Activated CD8-positive, alpha-beta T cell treated with anti-CD3 and anti-CD28 coated beads for 36 hours (primary cell): Measurements from ENCODE around the gene GATM. TPM values are rescaled to one million over a fixed set of nuclear protein-coding genes. Genes with fewer than 3 reads are reported as not detected.

Experiments used
- ATAC-seq: fragments of 200-7000 bp; cut with Tn5 transposase; one replicate; pipeline ENCODE4 v1.10.0; 2021; ENCODE audit warnings: mild to moderate bottlenecking, moderate library complexity
- CTCF ChIA-PET: fragments of 350-600 bp; sonication (Branson Sonifier 250); formaldehyde crosslinking; loops from one replicate; lab custom pipeline; 2021; ENCODE audit warnings: antibody characterized with exemption; lab: Charles Lee
- POLR2A ChIA-PET: fragments of 350-600 bp; sonication (Branson Sonifier 250); formaldehyde crosslinking; loops from one replicate; lab custom pipeline; 2021; ENCODE audit warnings: antibody characterized with exemption; lab: Charles Lee
- DNase-seq: peaks from one replicate; pipeline ENCODE4 v3.0.0-alpha.2; 2020
- H3K27ac Mint-ChIP-seq: one replicate; pipeline ENCODE4 v1.8.0; 2021; ENCODE audit warnings: mild to moderate bottlenecking, mixed read lengths
- H3K27me3 Mint-ChIP-seq: one replicate; pipeline ENCODE4 v1.8.0; 2021; ENCODE audit warnings: mixed read lengths
- H3K36me3 Mint-ChIP-seq: one replicate; pipeline ENCODE4 v1.8.0; 2021; ENCODE audit warnings: low read depth, mixed read lengths
- H3K4me1 Mint-ChIP-seq: one replicate; pipeline ENCODE4 v1.8.0; 2021; ENCODE audit warnings: low read depth, mixed read lengths
- H3K4me3 Mint-ChIP-seq: one replicate; pipeline ENCODE4 v1.8.0; 2021; ENCODE audit warnings: mild to moderate bottlenecking, moderate library complexity, mixed read lengths
- H3K9me3 Mint-ChIP-seq: one replicate; pipeline ENCODE4 v1.8.0; 2021; ENCODE audit warnings: mixed read lengths
- CTCF ChIP-seq: fragments of 200-600 bp; IDR thresholded peaks from one replicate; pipeline ENCODE4 v1.8.0; 2022; ENCODE audit warnings: antibody characterized with exemption, mild to moderate bottlenecking
- intact Hi-C: fragments of 100-400 bp; cut with micrococcal nuclease; formaldehyde crosslinking; loops from one replicate; pipeline ENCODE4 v1.10.0; 2022
- total RNA-seq, 2 experiments: library from RNA; stranded (reverse); gene quantifications; one replicate each; pipeline ENCODE4 v1.2.3, GENCODE V29; 2021

Gene GATM
- total RNA-seq, 2 experiments from 2014 or later: 5.6 to 6.5 TPM

- ATAC-seq (no peak), DNase-seq (no peak)
- no peak overlapping the region for H3K27ac Mint-ChIP-seq
- peaks cover 9% of the 10 kb centered on the region for H3K27me3 Mint-ChIP-seq
- TF ChIP-seq CTCF: no peak
- intact Hi-C loops: no loop called here
- POLR2A ChIA-PET: interaction anchor here (2.5 kb wide), 1 partner anchor 10 kb away, joined by 12 read pairs; a partner anchor contains a TSS
- no peaks in the 10 kb centered on the region for H3K36me3 Mint-ChIP-seq
- CTCF ChIA-PET: interaction anchor here (1.2 to 2.1 kb wide), 6 partner anchors 9 to 275 kb away, joined by 3 to 10 read pairs (median 3); no protein-coding TSS in a partner anchor
- H3K9me3 Mint-ChIP-seq: no peaks in the 10 kb centered on the region
- H3K4me1 Mint-ChIP-seq: peaks cover 6% of the 10 kb centered on the region
- H3K4me3 Mint-ChIP-seq: no peak overlapping the region
These were observed 14.2 kb upstream of the GATM start for GRCh38 chr15:45392584-45392855.

GRCh38 chr15:45391746-45392583 lies 13.6 kb upstream of the GATM start:
- Mint-ChIP-seq H3K27ac (no peak overlapping the region), H3K27me3 (peaks cover 9% of the 10 kb centered on the region), H3K4me1 (peaks cover 6% of the 10 kb centered on the region), H3K4me3 (no peak overlapping the region), H3K36me3 (no peaks in the 10 kb centered on the region), H3K9me3 (no peaks in the 10 kb centered on the region)
- DNase-seq (peak; percentile 14), ATAC-seq (peak; percentile 45)
- no peak for TF ChIP-seq CTCF
- intact Hi-C loops: no loop called here
- ChIA-PET CTCF (interaction anchor here (1.0 to 3.1 kb wide), 8 partner anchors 8 to 274 kb away, joined by 3 to 25 read pairs (median 3); a partner anchor contains a TSS), POLR2A (interaction anchor here (2.5 kb wide), 1 partner anchor 10 kb away, joined by 12 read pairs; a partner anchor contains a TSS)

GRCh38 chr15:45389351-45389750 lies 11.0 kb upstream of the GATM start:
- POLR2A ChIA-PET: no interaction called here
- no peak overlapping the region for H3K27ac Mint-ChIP-seq
- peaks cover 6% of the 10 kb centered on the region for H3K4me1 Mint-ChIP-seq
- no peak overlapping the region for H3K4me3 Mint-ChIP-seq
- no peak for ATAC-seq
- intact Hi-C loops: no loop called here
- H3K36me3 Mint-ChIP-seq: no peaks in the 10 kb centered on the region
- peaks cover 8% of the 10 kb centered on the region for H3K27me3 Mint-ChIP-seq
- H3K9me3 Mint-ChIP-seq: no peaks in the 10 kb centered on the region
- DNase-seq: no peak
- no peak for TF ChIP-seq CTCF
- CTCF ChIA-PET: interaction anchor here (0.7 to 3.1 kb wide), 4 partner anchors 9 to 68 kb away, joined by 3 to 25 read pairs (median 8); a partner anchor contains a TSS

- Mint-ChIP-seq H3K36me3 (no peaks in the 10 kb centered on the region), H3K27ac (no peak overlapping the region), H3K27me3 (peaks cover 6% of the 10 kb centered on the region), H3K4me3 (no peak overlapping the region), H3K4me1 (peaks cover 4% of the 10 kb centered on the region), H3K9me3 (no peaks in the 10 kb centered on the region)
- ChIA-PET CTCF (interaction anchor here (1.3 to 1.5 kb wide), 2 partner anchors 15 to 182 kb away, joined by 3 to 4 read pairs; a partner anchor contains a TSS), POLR2A (no interaction called here)
- intact Hi-C loops: no loop called here
- DNase-seq (no peak), ATAC-seq (no peak)
- TF ChIP-seq CTCF: no peak
These were observed 9.2 kb upstream of the GATM start for GRCh38 chr15:45387380-45388007.

GRCh38 chr15:45386974-45387373 lies 8.6 kb upstream of the GATM start:
- TF ChIP-seq CTCF: no peak
- no peak overlapping the region for H3K4me3 Mint-ChIP-seq
- H3K27ac Mint-ChIP-seq: no peak overlapping the region
- CTCF ChIA-PET: interaction anchor here (1.3 to 1.5 kb wide), 2 partner anchors 16 to 182 kb away, joined by 3 to 4 read pairs; a partner anchor contains a TSS
- no peaks in the 10 kb centered on the region for H3K36me3 Mint-ChIP-seq
- intact Hi-C loops: no loop called here
- DNase-seq (no peak), ATAC-seq (no peak)
- H3K9me3 Mint-ChIP-seq: no peaks in the 10 kb centered on the region
- POLR2A ChIA-PET: no interaction called here
- H3K4me1 Mint-ChIP-seq: peaks cover under 1% of the 10 kb centered on the region
- H3K27me3 Mint-ChIP-seq: peaks cover 2% of the 10 kb centered on the region
